Thyroid gland (tissue), 4 donors: ENCODE measurements around the gene CD82. TPM values are rescaled to one million over a fixed set of nuclear protein-coding genes. Genes with fewer than 3 reads are reported as not detected.
"Not testable (repeated sequence)": the region's sequence is repeated elsewhere in the genome, so short reads cannot be mapped to it uniquely, and the experiment has no call there.

Experiments used
- DNase-seq, 2 donors: peaks; one replicate each; pipeline ENCODE4 v3.0.0-alpha.2; 2019
- H3K27ac ChIP-seq, 3 donors: fragments of 200-600 bp; sonication (generic); 1 replicate in 2 of 3; 2 replicates in 1 of 3; pipeline ENCODE4 v1.5.1; 2016 to 2019; ENCODE audit warnings: mild to moderate bottlenecking in 1 of 3, moderate library complexity in 1 of 3
- H3K27me3 ChIP-seq: fragments of 200-600 bp; sonication (generic); one replicate; pipeline ENCODE4 v1.5.1; 2019
- H3K36me3 ChIP-seq, 2 donors: fragments of 200-600 bp; sonication (generic); one replicate each; pipeline ENCODE4 v1.5.1; 2016 to 2019
- H3K4me1 ChIP-seq, 2 donors: fragments of 200-600 bp; sonication (generic); one replicate each; pipeline ENCODE4 v1.5.1; 2017 to 2019
- H3K4me3 ChIP-seq, 3 donors: fragments of 200-600 bp; sonication (generic); replicated peaks in 1 of 3; 1 replicate in 2 of 3; 2 replicates in 1 of 3; pipeline ENCODE4 v1.5.1; 2016; ENCODE audit warnings: mild to moderate bottlenecking in 1 of 3
- H3K9me3 ChIP-seq: fragments of 200-600 bp; sonication (generic); one replicate; pipeline ENCODE4 v1.5.1; 2017
- CTCF ChIP-seq, 6 experiments: fragments of 200-600 bp in 3 of 6; fragments of 450-650 bp in 3 of 6; sonication (generic) in 3 of 6; IDR thresholded peaks; one replicate each; pipeline ENCODE4 v1.5.1; 2016 to 2019; ENCODE audit warnings: antibody characterized with exemption in 6 of 6, mild to moderate bottlenecking in 2 of 6, inconsistent platforms in 1 of 6, moderate library complexity in 1 of 6
- POLR2A ChIP-seq, 2 donors: fragments of 450-650 bp; IDR thresholded peaks; one replicate each; pipeline ENCODE4 v1.6.1; 2017; ENCODE audit warnings: antibody characterized with exemption in 2 of 2, mild to moderate bottlenecking in 2 of 2, moderate library complexity in 1 of 2
- WGBS, 2 donors: methylation state at CpG; one replicate each; pipeline ENCODE4 v1.1.5; 2017; 5-methylcytosine and 5-hydroxymethylcytosine counted together
- intact Hi-C: fragments of 100-400 bp; cut with DNase I; formaldehyde crosslinking; loops from one replicate; pipeline ENCODE4 v1.15.1; 2023
- total RNA-seq, 4 donors: library from RNA; depleted of rRNA; stranded (reverse); fragments of >200 nt; gene quantifications; one replicate each; pipeline ENCODE4 v1.2.3, GENCODE V29; 2016

The CD82 gene
- total RNA-seq, 4 donors from 2014 or later: 11.8 to 24.0 (median 18.7) TPM

GRCh38 chr11:44634401-44635281 is 69.2 kb downstream of the CD82 start:
- Histone ChIP-seq H3K27ac (no peak overlapping the region), H3K27me3 (no peaks in the 10 kb centered on the region), H3K36me3 (no peaks in the 10 kb centered on the region), H3K4me3 (no peak overlapping the region), H3K4me1 (peaks cover 6 to 13% of the 10 kb centered on the region in 2 donors), H3K9me3 (no peaks in the 10 kb centered on the region)
- TF ChIP-seq CTCF (IDR thresholded peaks at IDR 0.05): no peak
- no peak for TF ChIP-seq POLR2A (IDR thresholded peaks at IDR 0.05)
- WGBS, 2 donors: 36 to 45% methylated on average over 11 to 12 of the region's 24 CpGs
- intact Hi-C loops: no loop called here
- peak; percentile 80 to 86 for DNase-seq

GRCh38 chr11:44637487-44637886 is 72.0 kb downstream of the CD82 start:
- Histone ChIP-seq H3K4me3 (no peak overlapping the region), H3K4me1 (peaks cover 6 to 13% of the 10 kb centered on the region in 2 donors), H3K9me3 (no peaks in the 10 kb centered on the region), H3K27ac (no peak overlapping the region), H3K27me3 (no peaks in the 10 kb centered on the region), H3K36me3 (no peaks in the 10 kb centered on the region)
- TF ChIP-seq POLR2A (IDR thresholded peaks at IDR 0.05) (no peak), CTCF (IDR thresholded peaks at IDR 0.05) (no peak)
- intact Hi-C loops: no loop called here
- WGBS, 2 donors: 74 to 78% methylated on average over 2 of the region's 2 CpGs
- no peak for DNase-seq

GRCh38 chr11:44638032-44638431 is 72.6 kb downstream of the CD82 start:
- H3K27me3 ChIP-seq: no peaks in the 10 kb centered on the region
- no peak overlapping the region for H3K27ac ChIP-seq
- peaks cover 6 to 13% of the 10 kb centered on the region in 2 donors for H3K4me1 ChIP-seq
- H3K4me3 ChIP-seq: no peak overlapping the region
- no peaks in the 10 kb centered on the region for H3K36me3 ChIP-seq
- TF ChIP-seq CTCF (IDR thresholded peaks at IDR 0.05) (no peak), POLR2A (IDR thresholded peaks at IDR 0.05) (no peak)
- DNase-seq: no peak
- WGBS, 2 donors: 84 to 88% methylated on average over 7 of the region's 7 CpGs
- intact Hi-C loops: no loop called here
- H3K9me3 ChIP-seq: no peaks in the 10 kb centered on the region

GRCh38 chr11:44643217-44643616 is 77.8 kb downstream of the CD82 start:
- Histone ChIP-seq H3K27ac (no peak overlapping the region), H3K4me1 (no peaks in the 10 kb centered on the region), H3K9me3 (no peaks in the 10 kb centered on the region), H3K4me3 (no peak overlapping the region), H3K27me3 (no peaks in the 10 kb centered on the region), H3K36me3 (no peaks in the 10 kb centered on the region)
- intact Hi-C loops: no loop called here
- TF ChIP-seq POLR2A (IDR thresholded peaks at IDR 0.05) (no peak), CTCF (IDR thresholded peaks at IDR 0.05) (no peak)
- no peak for DNase-seq
- WGBS, 2 donors: 70% methylated on average over 1 of the region's 1 CpG

GRCh38 chr11:44645827-44646226 is 80.4 kb downstream of the CD82 start:
- H3K27ac ChIP-seq: no peak overlapping the region
- 67 to 78% methylated on average over 3 of the region's 3 CpGs for WGBS, 2 donors
- no peaks in the 10 kb centered on the region for H3K36me3 ChIP-seq
- TF ChIP-seq CTCF (IDR thresholded peaks at IDR 0.05) (no peak), POLR2A (IDR thresholded peaks at IDR 0.05) (no peak)
- no peaks in the 10 kb centered on the region for H3K27me3 ChIP-seq
- H3K4me3 ChIP-seq: no peak overlapping the region
- no peak for DNase-seq
- no peaks in the 10 kb centered on the region for H3K9me3 ChIP-seq
- intact Hi-C loops: no loop called here
- H3K4me1 ChIP-seq: no peaks in the 10 kb centered on the region

GRCh38 chr11:44647255-44647955 is 81.9 kb downstream of the CD82 start:
- 69 to 76% methylated on average over 6 of the region's 6 CpGs for WGBS, 2 donors
- intact Hi-C loops, H3K27me3 ChIP-seq, H3K27ac ChIP-seq, H3K4me1 ChIP-seq, DNase-seq, H3K36me3 ChIP-seq, H3K9me3 ChIP-seq, H3K4me3 ChIP-seq: not testable (repeated sequence)
